ENCODE data around the gene CHST13.

Gene CHST13

GRCh38 chr3:126538316-126538715 lies 14.4 kb downstream of the CHST13 start:
- no peak for TF ChIP-seq CTCF (IDR thresholded peaks at IDR 0.05; ENCODE audit: extremely low read depth, insufficient read depth, missing control alignments)
- DNase-seq (ENCODE audit: low spot score), result no peak
- in situ Hi-C loops (cut with MboI; ENCODE audit: low pct_unique_long_range_greater_than_20kb, low sequenced_read_pairs, unreplicated experiment), result no loop called here

- in situ Hi-C loops (cut with MboI; ENCODE audit: low pct_unique_long_range_greater_than_20kb, low sequenced_read_pairs, unreplicated experiment), result no loop called here
- TF ChIP-seq CTCF (IDR thresholded peaks at IDR 0.05; ENCODE audit: extremely low read depth, insufficient read depth, missing control alignments), result no peak
- no peak for DNase-seq (ENCODE audit: low spot score)
These were observed 15.0 kb downstream of the CHST13 start for GRCh38 chr3:126538966-126539365.

- no peak for TF ChIP-seq CTCF (IDR thresholded peaks at IDR 0.05; ENCODE audit: extremely low read depth, insufficient read depth, missing control alignments)
- in situ Hi-C loops (cut with MboI; ENCODE audit: low pct_unique_long_range_greater_than_20kb, low sequenced_read_pairs, unreplicated experiment), result no loop called here
- DNase-seq (ENCODE audit: low spot score), result no peak
These were observed 15.7 kb downstream of the CHST13 start for GRCh38 chr3:126539558-126540250.

GRCh38 chr3:126540342-126540849 lies 16.4 kb downstream of the CHST13 start:
- no peak for TF ChIP-seq CTCF (IDR thresholded peaks at IDR 0.05; ENCODE audit: extremely low read depth, insufficient read depth, missing control alignments)
- no peak for DNase-seq (ENCODE audit: low spot score)
- in situ Hi-C loops (cut with MboI; ENCODE audit: low pct_unique_long_range_greater_than_20kb, low sequenced_read_pairs, unreplicated experiment), result no loop called here

GRCh38 chr3:126540951-126541627 lies 17.1 kb downstream of the CHST13 start:
- in situ Hi-C loops (cut with MboI; ENCODE audit: low pct_unique_long_range_greater_than_20kb, low sequenced_read_pairs, unreplicated experiment), result no loop called here
- TF ChIP-seq CTCF (IDR thresholded peaks at IDR 0.05; ENCODE audit: extremely low read depth, insufficient read depth, missing control alignments), result no peak
- DNase-seq (ENCODE audit: low spot score), result no peak

- in situ Hi-C loops (cut with MboI; ENCODE audit: low pct_unique_long_range_greater_than_20kb, low sequenced_read_pairs, unreplicated experiment), result no loop called here
- no peak for TF ChIP-seq CTCF (IDR thresholded peaks at IDR 0.05; ENCODE audit: extremely low read depth, insufficient read depth, missing control alignments)
- no peak for DNase-seq (ENCODE audit: low spot score)
These were observed 17.8 kb downstream of the CHST13 start for GRCh38 chr3:126541628-126542339.
